ENCODE measurements around the gene PTMS.

PTMS gene

GRCh38 chr12:6795088-6795487 is 28.9 kb downstream of the PTMS start:
- FAIRE-seq (no peak), DNase-seq (ENCODE audit: insufficient read length, low spot score) (no peak)
- no peak for TF ChIP-seq POLR2AphosphoS5 (IDR thresholded peaks at IDR 0.05; ENCODE audit: low read depth, low read length)
- TF ChIP-seq PAX5 (IDR thresholded peaks at IDR 0.05; ENCODE audit: insufficient read depth, low read length, severe bottlenecking): no peak
- no peak for TF ChIP-seq POU2F2 (IDR thresholded peaks at IDR 0.05; ENCODE audit: low read depth, low read length)
- TF ChIP-seq POLR2A (IDR thresholded peaks at IDR 0.05; ENCODE audit: low read depth, low read length): no peak
- TF ChIP-seq TAF1 (IDR thresholded peaks at IDR 0.05; ENCODE audit: low read depth, low read length): no peak
- TF ChIP-seq SPI1 (IDR thresholded peaks at IDR 0.05; ENCODE audit: low read depth, low read length): no peak

GRCh38 chr12:6796576-6796975 is 30.4 kb downstream of the PTMS start:
- no peak for FAIRE-seq
- no peak for DNase-seq (ENCODE audit: insufficient read length, low spot score)
- TF ChIP-seq POLR2AphosphoS5 (IDR thresholded peaks at IDR 0.05; ENCODE audit: low read depth, low read length) (no peak), POLR2A (IDR thresholded peaks at IDR 0.05; ENCODE audit: low read depth, low read length) (no peak), PAX5 (IDR thresholded peaks at IDR 0.05; ENCODE audit: insufficient read depth, low read length, severe bottlenecking) (no peak), POU2F2 (IDR thresholded peaks at IDR 0.05; ENCODE audit: low read depth, low read length) (no peak), SPI1 (IDR thresholded peaks at IDR 0.05; ENCODE audit: low read depth, low read length) (no peak), TAF1 (IDR thresholded peaks at IDR 0.05; ENCODE audit: low read depth, low read length) (no peak)

DNA sequence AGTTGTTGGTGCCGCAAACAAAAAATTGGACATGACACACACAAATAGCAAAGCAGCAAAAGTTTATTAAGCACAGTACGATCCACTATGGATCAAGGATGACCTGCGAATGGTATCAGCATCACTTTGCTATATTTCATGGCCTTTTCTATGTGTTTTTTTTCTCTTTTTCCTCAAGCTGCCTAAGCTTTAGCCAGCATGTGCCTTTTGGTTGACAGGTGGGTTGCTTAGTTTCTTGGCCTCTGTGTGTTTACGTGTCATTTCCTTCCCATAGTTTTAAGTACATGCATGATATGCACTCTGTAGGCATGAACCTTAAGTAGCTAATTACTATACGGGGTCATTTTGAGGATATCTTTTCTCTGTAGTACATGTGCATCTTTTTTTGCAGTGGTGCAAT is 33.0 kb downstream of the PTMS start:
- no peak for DNase-seq (ENCODE audit: insufficient read length, low spot score)
- FAIRE-seq: no peak
- no peak for TF ChIP-seq POLR2A (IDR thresholded peaks at IDR 0.05; ENCODE audit: low read depth, low read length)
- no peak for TF ChIP-seq SPI1 (IDR thresholded peaks at IDR 0.05; ENCODE audit: low read depth, low read length)
- TF ChIP-seq POLR2AphosphoS5 (IDR thresholded peaks at IDR 0.05; ENCODE audit: low read depth, low read length): no peak
- TF ChIP-seq POU2F2 (IDR thresholded peaks at IDR 0.05; ENCODE audit: low read depth, low read length): no peak
- TF ChIP-seq PAX5 (IDR thresholded peaks at IDR 0.05; ENCODE audit: insufficient read depth, low read length, severe bottlenecking): no peak
- TF ChIP-seq TAF1 (IDR thresholded peaks at IDR 0.05; ENCODE audit: low read depth, low read length): no peak

GRCh38 chr12:6807170-6807569 is 41.0 kb downstream of the PTMS start:
- FAIRE-seq: no peak
- TF ChIP-seq PAX5 (IDR thresholded peaks at IDR 0.05; ENCODE audit: insufficient read depth, low read length, severe bottlenecking) (no peak), POLR2A (IDR thresholded peaks at IDR 0.05; ENCODE audit: low read depth, low read length) (no peak), TAF1 (IDR thresholded peaks at IDR 0.05; ENCODE audit: low read depth, low read length) (no peak), POU2F2 (IDR thresholded peaks at IDR 0.05; ENCODE audit: low read depth, low read length) (no peak), SPI1 (IDR thresholded peaks at IDR 0.05; ENCODE audit: low read depth, low read length) (no peak), POLR2AphosphoS5 (IDR thresholded peaks at IDR 0.05; ENCODE audit: low read depth, low read length) (no peak)
- DNase-seq (ENCODE audit: insufficient read length, low spot score): no peak

DNA sequence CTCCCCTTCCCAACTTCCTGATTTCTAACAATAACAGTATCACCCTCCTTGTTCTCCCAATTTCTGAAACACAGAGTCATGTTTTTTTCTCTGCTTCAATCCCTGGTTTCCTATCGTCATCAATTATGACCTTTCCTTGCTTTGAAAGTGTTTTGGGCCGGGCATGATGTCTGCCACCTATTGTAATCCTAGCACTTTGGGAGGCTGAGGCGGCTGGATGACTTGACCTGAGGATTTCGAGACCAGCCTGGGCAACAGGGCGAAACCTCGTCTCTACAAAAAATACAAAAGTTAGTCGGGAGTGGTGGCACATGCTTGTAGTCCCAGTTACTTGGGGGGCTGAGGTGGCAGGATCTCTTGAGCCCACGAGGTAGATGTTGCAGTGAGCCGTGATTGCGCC is 42.9 kb downstream of the PTMS start:
- FAIRE-seq: no peak
- no peak for DNase-seq (ENCODE audit: insufficient read length, low spot score)
- TF ChIP-seq TAF1 (IDR thresholded peaks at IDR 0.05; ENCODE audit: low read depth, low read length) (no peak), SPI1 (IDR thresholded peaks at IDR 0.05; ENCODE audit: low read depth, low read length) (no peak), PAX5 (IDR thresholded peaks at IDR 0.05; ENCODE audit: insufficient read depth, low read length, severe bottlenecking) (no peak), POU2F2 (IDR thresholded peaks at IDR 0.05; ENCODE audit: low read depth, low read length) (no peak), POLR2AphosphoS5 (IDR thresholded peaks at IDR 0.05; ENCODE audit: low read depth, low read length) (no peak), POLR2A (IDR thresholded peaks at IDR 0.05; ENCODE audit: low read depth, low read length) (no peak)

DNA sequence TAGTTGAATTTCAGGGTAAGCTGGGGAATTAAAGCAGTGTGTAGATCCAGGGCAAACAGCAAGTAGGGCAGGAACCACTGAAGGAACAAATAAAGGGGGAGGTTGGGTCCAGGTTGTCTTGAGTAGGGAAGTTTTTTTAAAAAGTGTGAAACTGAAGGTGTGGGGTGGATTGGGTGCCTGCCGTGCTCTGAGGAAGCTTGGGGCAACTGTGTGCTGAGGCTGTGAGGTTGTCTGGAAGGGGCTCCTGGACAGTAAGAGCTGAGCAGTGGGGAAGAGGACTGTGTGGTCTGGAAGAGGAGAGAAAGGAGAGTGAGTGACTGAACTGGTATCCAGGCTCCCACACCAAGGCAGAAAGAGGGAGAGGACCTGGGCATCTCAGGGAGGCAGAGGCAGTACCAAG is 44.6 kb downstream of the PTMS start:
- no peak for FAIRE-seq
- TF ChIP-seq SPI1 (IDR thresholded peaks at IDR 0.05; ENCODE audit: low read depth, low read length) (no peak), POLR2AphosphoS5 (IDR thresholded peaks at IDR 0.05; ENCODE audit: low read depth, low read length) (no peak)
- no peak for DNase-seq (ENCODE audit: insufficient read length, low spot score)

DNA sequence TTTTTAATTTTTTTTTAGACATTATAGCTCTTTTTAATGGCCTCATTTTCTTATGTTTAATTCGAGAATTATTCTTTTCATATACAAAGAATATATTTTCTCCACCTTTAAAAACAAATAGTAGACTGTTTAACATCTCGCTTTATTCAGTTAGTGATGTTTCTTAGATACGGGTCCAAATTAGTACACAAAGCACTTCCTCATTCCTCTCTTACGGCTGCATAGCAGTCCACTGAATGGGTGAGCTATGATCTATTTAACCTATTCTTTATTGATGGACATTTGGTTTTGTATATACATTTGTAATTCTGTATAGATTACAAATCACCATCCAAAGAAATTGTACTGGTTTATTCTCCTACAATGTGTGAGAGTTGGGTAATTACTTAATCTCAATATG is 47.2 kb downstream of the PTMS start:
- DNase-seq (ENCODE audit: insufficient read length, low spot score) (no peak), FAIRE-seq (no peak)
- TF ChIP-seq POLR2AphosphoS5 (IDR thresholded peaks at IDR 0.05; ENCODE audit: low read depth, low read length): no peak
- no peak for TF ChIP-seq POU2F2 (IDR thresholded peaks at IDR 0.05; ENCODE audit: low read depth, low read length)
- TF ChIP-seq POLR2A (IDR thresholded peaks at IDR 0.05; ENCODE audit: low read depth, low read length): no peak
- peak; percentile 66 for TF ChIP-seq SPI1 (IDR thresholded peaks at IDR 0.05; ENCODE audit: low read depth, low read length)

GRCh38 chr12:6816598-6816997 is 50.4 kb downstream of the PTMS start:
- no peak for FAIRE-seq
- no peak for DNase-seq (ENCODE audit: insufficient read length, low spot score)
- TF ChIP-seq POLR2AphosphoS5 (IDR thresholded peaks at IDR 0.05; ENCODE audit: low read depth, low read length) (no peak), POU2F2 (IDR thresholded peaks at IDR 0.05; ENCODE audit: low read depth, low read length) (no peak), TAF1 (IDR thresholded peaks at IDR 0.05; ENCODE audit: low read depth, low read length) (no peak), PAX5 (IDR thresholded peaks at IDR 0.05; ENCODE audit: insufficient read depth, low read length, severe bottlenecking) (no peak)

GRCh38 chr12:6817098-6817497 is 50.9 kb downstream of the PTMS start:
- no peak for DNase-seq (ENCODE audit: insufficient read length, low spot score)
- TF ChIP-seq POLR2AphosphoS5 (IDR thresholded peaks at IDR 0.05; ENCODE audit: low read depth, low read length) (no peak), PAX5 (IDR thresholded peaks at IDR 0.05; ENCODE audit: insufficient read depth, low read length, severe bottlenecking) (no peak), POU2F2 (IDR thresholded peaks at IDR 0.05; ENCODE audit: low read depth, low read length) (no peak), POLR2A (IDR thresholded peaks at IDR 0.05; ENCODE audit: low read depth, low read length) (no peak), TAF1 (IDR thresholded peaks at IDR 0.05; ENCODE audit: low read depth, low read length) (no peak), SPI1 (IDR thresholded peaks at IDR 0.05; ENCODE audit: low read depth, low read length) (no peak)
- FAIRE-seq: no peak

GRCh38 chr12:6817662-6818157 is 51.5 kb downstream of the PTMS start:
- FAIRE-seq: peak; percentile 86
- no peak for DNase-seq (ENCODE audit: insufficient read length, low spot score)
- no peak for TF ChIP-seq TAF1 (IDR thresholded peaks at IDR 0.05; ENCODE audit: low read depth, low read length)
- TF ChIP-seq POU2F2 (IDR thresholded peaks at IDR 0.05; ENCODE audit: low read depth, low read length): peak; percentile 19; the same call in 1 of the 2 replicates

All from GM12891 (cell line).